ENCODE data around the gene GNGT1.

The GNGT1 gene

GRCh38 chr7:93944673-93945072 is 38.3 kb downstream of the GNGT1 start:
- DNase-seq, result no peak

- no peak for DNase-seq
These were observed 38.7 kb downstream of the GNGT1 start for GRCh38 chr7:93945083-93945482.

- DNase-seq, result no peak
These were observed 39.6 kb downstream of the GNGT1 start for GRCh38 chr7:93945756-93946535.

- no peak for DNase-seq
These were observed 41.7 kb downstream of the GNGT1 start for GRCh38 chr7:93948106-93948505.

GRCh38 chr7:93948873-93949272 is 42.5 kb downstream of the GNGT1 start:
- DNase-seq, result no peak

- no peak for DNase-seq
These were observed 43.1 kb downstream of the GNGT1 start for GRCh38 chr7:93949423-93949822.

- peak; percentile 2 for DNase-seq
These were observed 48.9 kb downstream of the GNGT1 start for GRCh38 chr7:93955304-93955703.

- no peak for DNase-seq
These were observed 51.4 kb downstream of the GNGT1 start for GRCh38 chr7:93957767-93958166.

- DNase-seq, result no peak
These were observed 51.8 kb downstream of the GNGT1 start for GRCh38 chr7:93958216-93958615.

- DNase-seq, result no peak
These were observed 52.3 kb downstream of the GNGT1 start for GRCh38 chr7:93958651-93959050.

Measured in activated CD4-positive, alpha-beta T cell treated with anti-CD3 and anti-CD28 coated beads, Interleukin-10, Interleukin-2, amounts not matched to agents 100 ng/mL and 50 ng/mL, durations not matched to agents 16 hours and 8 hours (primary cell).